GM18951 (cell line): ENCODE data around the gene MYO5C.
"Not testable (repeated sequence)": the region's sequence is repeated elsewhere in the genome, so short reads cannot be mapped to it uniquely, and the experiment has no call there.

ENCODE experiments used
- POLR2A ChIP-seq: IDR thresholded peaks from 4 replicates; pipeline ENCODE4 v1.6.1; 2011; ENCODE audit warnings: mild to moderate bottlenecking; ENCODE audit not compliant: insufficient read length, insufficient read depth; ENCODE audit errors: extremely low read depth
- in situ Hi-C: fragments of 300-500 bp; cut with MboI; formaldehyde crosslinking; loops from one replicate; pipeline ENCODE4 v1.12.0; 2022; ENCODE audit warnings: low sequenced_read_pairs, mixed read lengths, inconsistent platforms; ENCODE audit not compliant: unreplicated experiment

MYO5C gene

GRCh38 chr15:52184721-52185120 lies 110.9 kb downstream of the MYO5C start:
- in situ Hi-C loops = no loop called here
- TF ChIP-seq POLR2A = no peak

DNA sequence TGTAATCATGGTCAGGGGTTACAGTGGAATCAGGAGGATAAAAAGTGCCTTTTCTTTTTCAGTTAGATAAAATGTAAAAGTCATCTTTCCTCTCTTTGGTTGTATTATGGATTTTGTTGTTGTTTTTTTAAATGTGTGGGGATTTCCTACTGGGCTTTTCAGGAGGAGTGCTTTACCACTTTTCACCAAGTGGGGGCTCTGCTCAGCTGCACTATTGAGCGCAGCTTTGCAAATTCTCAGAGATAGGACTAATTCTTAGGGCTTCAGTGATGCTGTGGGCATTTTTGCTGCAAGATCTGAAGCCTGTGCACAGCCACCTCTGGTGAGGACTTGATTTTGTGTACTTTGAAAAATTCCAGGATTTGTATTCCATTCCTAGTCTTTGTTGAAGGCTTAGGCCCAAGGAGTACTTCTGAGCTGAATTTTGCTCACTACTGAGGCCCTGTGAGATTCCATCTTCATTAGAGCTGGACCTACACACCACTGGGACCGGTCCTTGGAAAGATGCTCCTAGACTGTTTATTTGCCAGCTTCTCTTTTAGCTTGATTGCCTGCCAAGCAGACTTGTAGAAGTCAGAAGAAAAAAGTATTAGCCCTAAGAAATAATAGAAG lies 111.9 kb downstream of the MYO5C start:
- in situ Hi-C loops = no loop called here
- no peak for TF ChIP-seq POLR2A

DNA sequence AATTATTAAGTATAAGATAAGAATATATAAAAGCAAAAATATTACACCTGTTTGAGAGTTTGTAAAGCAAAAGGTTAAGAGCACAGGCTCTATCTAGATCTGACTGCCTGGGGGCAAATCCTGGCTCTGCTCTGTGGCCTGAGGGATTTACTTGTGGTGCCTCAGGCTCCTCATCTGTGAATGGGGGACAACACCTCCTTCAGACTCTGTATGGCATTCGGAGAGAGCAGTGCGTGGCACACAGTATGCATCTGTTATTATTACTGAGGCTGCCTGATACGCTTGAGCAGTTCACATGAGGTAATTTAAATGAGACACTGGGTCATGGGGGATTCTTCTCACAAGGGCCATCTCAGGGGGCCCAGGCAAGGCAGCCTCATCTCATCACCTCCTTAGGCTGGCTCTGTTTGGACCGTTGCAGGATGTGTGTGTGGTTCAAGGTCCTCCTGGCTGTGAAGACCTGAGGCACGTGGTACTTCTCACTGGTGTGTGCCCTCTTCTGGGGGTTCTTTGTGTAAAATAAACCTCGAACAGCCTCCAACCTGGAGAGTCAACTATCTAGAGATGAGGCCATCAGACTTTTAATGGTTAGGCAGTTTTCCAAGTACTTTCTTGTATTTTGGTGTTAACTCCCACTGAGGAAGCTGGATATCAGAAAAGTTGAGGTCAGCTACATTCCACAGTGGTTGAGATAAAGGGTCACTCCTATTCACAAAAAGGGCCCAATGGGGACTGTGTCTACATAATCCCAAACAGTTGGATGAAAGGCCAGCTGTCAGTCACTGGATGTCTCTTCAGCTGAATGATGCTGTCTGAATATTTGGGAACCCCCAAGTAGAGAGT lies 113.4 kb downstream of the MYO5C start:
- in situ Hi-C loops = no loop called here
- no peak for TF ChIP-seq POLR2A

DNA sequence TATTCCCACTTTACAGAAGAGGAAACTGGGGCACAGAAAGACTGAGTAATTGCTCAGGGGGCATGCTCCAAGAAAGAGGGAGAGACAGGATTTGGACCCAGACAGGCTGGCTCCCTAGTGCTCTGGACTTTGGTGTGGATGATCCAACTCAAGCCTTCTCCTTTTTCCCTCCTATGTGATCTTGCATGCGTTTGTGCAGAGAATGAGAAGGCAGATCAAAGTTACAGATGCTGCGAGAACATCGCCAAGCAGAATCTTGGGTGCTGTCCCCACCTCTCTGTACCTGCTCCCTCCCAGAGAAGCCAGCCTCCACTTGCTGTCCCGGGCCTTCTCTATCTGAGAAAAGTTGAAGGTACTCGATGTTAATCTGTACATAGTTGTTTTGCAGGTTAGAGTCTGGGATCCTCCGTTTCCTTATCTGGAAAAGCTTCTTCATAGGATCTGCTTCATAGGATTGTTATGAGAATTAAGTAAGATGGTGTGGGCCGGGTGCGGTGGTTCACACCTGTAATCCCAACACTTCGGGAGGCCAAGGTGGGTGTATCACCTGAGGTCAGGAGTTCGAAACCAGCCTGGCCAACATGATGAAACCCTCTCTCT lies 114.7 kb downstream of the MYO5C start:
- TF ChIP-seq POLR2A = no peak

DNA sequence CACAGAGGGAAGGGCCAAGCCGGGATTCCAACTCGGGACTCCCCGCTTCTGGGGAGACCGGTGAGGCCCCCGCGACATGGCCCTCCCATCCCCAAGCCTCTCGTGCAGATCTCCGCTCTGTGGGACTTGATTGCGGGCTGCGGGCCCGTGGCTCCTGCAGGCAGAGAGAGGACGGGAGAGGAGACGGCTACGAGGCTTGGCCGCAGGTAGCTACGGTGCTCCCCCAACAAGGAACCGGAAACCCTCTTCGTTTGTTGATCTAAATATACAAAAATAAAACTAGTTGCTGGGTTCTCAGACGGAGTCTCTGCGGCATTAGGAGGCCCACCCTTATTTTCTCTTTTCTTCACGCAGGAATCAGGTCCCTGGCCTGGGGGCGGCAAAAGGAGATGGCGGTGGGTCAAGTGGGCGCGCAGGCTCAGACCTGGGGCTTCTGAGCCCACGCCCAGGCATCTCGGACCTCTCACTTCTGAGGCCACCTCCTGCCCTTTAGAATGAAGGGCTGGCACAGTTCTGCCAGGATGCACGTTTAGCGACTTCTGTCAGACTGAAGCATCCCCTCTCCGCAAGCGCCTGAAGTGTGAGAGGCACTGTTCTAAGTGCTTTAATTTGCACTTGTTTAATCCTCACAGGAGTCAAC lies 115.3 kb downstream of the MYO5C start:
- in situ Hi-C loops = no loop called here

More for the DNA sequence above, 114.7 kb downstream of the MYO5C start:
- in situ Hi-C loops = no loop called here

GRCh38 chr15:52179278-52180195 lies 116.1 kb downstream of the MYO5C start:
- TF ChIP-seq POLR2A = peak; percentile 79
- in situ Hi-C loops = no loop called here

More for the DNA sequence above, 115.3 kb downstream of the MYO5C start:
- no peak for TF ChIP-seq POLR2A

DNA sequence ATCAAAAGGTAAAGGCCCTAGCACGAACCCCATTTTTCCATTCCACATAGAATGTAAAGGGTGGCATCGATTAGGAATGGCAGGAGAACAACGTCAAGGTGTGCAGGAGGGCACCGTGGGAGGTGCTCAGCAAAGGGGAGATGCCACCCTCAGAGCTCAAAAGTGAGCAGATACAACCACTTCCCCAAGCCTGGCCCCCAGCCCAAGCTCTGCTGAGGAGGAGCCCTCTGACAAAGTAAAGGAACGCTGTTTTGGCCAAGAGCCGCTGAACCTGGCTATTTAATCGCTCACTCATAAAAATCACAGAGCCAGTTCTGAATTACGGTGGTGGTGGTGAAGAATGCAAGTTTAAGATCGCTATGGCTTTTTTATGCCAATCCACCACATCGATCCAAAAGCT lies 116.8 kb downstream of the MYO5C start:
- no peak for TF ChIP-seq POLR2A
- in situ Hi-C loops = no loop called here

DNA sequence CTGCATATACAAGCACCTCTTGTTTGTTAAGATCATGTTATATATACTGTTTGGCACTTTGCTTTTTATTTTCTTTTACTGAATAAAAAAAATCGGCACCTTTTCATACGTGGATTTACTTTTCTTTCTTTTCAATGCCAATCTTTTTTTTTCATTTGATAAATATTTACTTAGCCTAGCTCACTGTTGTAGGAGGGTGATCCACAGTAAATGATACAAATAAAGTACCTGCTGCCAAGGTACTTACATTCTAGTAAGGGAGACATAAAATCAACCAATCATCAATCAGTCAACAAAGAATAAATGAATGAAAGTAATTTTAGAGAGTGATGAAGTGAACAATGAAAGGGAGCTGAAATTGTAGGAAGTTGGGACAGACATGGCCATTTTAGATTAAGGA lies 122.7 kb downstream of the MYO5C start:
- TF ChIP-seq POLR2A = no peak
- in situ Hi-C loops = no loop called here

DNA sequence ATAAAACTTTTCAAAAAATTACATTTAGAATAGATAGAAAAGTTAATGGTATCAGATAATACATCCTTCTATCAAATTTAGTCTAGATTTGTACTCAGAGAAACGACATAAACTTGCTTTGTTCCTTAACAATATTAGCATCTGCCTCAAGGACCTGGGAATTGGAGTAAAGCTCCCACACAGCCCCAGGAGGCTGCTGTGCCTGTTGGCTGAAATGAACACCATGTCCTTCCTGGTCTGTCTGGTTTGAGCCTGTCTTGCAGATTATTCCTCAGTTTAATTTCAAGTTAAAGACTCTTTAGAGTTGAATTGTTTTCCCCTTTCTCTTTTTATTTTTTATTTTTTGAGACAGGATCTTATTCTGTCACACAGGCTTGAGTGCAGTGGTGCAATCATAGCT lies 123.8 kb downstream of the MYO5C start:
- TF ChIP-seq POLR2A = no peak
- in situ Hi-C loops = no loop called here

GRCh38 chr15:52171386-52171785 lies 124.2 kb downstream of the MYO5C start:
- in situ Hi-C loops = no loop called here
- TF ChIP-seq POLR2A = no peak

DNA sequence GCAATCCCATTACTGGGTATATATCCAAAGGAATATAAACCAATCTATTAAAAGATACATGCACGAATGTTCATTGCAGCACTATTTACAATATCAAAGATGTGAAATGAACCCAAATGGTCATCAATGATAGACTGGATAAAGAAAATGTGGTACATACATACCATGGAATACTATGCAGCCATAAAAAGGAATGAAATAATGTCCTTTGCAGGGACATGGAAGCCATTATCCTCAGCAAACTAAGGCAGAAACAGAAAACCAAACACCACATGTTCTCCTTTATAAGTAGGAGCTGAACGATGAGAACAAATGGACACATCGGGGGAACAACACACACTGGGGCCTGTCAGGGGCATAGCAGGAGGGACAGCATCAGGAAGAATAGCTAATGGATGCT lies 125.4 kb downstream of the MYO5C start:
- in situ Hi-C loops = not testable (repeated sequence)

GRCh38 chr15:52165494-52166131 lies 130.0 kb downstream of the MYO5C start:
- in situ Hi-C loops = not testable (repeated sequence)
